Stimulated activated CD4-positive, alpha-beta T cell treated with anti-CD3 and anti-CD28 coated beads, Interleukin-15, amount 100 ng/mL, for 24 hours (primary cell): Measurements from ENCODE around the gene TBC1D2.
"Not testable (repeated sequence)": the region's sequence is repeated elsewhere in the genome, so short reads cannot be mapped to it uniquely, and the experiment has no call there.

Source experiments
- DNase-seq: peaks from one replicate; pipeline ENCODE4 v3.0.0-alpha.2; 2020

The TBC1D2 gene

DNA sequence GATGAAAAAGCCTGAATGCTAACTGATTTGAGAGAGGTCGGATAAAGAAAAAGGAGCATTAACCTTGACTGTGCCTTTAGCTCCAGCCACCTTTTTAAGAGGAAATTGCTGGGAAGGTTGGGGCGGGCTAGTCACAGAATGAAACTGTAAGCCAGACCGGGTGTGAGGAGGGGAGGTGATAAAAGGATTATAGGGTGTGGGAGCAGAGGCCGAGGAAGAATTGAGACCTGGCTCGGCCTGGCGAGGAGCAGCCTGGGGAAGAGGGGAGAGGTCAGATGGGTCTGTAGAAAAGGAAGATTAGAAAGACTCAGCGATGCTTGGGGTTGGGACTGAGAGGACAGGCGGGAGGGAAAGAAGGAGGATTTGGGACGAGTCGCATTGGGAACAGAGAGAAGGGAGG is 14.2 kb upstream of the TBC1D2 start:
- not testable (repeated sequence) for DNase-seq

DNA sequence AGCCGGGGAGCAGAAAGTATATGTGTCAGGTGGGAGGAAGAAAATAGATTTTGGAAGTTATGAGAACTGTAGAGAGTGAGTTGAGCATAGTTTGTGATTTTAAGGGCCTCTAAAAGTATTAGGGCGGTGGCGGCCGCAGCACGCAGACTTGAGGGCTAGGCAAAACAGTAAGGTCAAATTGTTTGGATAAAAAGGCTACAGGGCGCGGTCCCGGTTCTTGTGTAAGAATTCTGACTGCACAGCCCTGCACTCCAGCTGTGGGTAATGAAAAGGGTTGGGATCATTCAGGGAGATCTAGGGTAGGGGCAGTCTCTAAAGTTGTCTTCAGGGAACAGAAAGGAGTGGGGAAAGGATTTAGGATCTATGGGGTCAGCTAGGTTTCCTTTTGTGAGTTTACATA is 12.1 kb upstream of the TBC1D2 start:
- not testable (repeated sequence) for DNase-seq

DNA sequence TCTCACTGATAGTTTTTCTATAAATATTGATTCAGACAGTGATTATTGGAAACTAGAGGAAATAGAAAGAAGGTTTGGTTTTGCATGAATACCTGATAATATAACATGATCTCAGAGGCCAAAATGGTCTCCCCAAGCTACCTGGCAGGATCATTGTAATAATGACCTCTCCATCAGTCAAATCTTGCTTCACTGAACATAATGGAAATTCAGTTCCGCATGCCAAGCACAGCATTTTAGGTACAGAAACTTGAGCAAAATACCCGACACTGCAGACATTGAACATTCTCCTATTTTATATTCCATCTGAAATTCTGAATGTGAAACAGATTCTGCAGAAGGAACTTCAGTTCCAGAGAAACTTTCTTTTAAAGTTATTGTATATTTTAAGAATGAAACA is 9.1 kb upstream of the TBC1D2 start:
- DNase-seq: no peak

DNA sequence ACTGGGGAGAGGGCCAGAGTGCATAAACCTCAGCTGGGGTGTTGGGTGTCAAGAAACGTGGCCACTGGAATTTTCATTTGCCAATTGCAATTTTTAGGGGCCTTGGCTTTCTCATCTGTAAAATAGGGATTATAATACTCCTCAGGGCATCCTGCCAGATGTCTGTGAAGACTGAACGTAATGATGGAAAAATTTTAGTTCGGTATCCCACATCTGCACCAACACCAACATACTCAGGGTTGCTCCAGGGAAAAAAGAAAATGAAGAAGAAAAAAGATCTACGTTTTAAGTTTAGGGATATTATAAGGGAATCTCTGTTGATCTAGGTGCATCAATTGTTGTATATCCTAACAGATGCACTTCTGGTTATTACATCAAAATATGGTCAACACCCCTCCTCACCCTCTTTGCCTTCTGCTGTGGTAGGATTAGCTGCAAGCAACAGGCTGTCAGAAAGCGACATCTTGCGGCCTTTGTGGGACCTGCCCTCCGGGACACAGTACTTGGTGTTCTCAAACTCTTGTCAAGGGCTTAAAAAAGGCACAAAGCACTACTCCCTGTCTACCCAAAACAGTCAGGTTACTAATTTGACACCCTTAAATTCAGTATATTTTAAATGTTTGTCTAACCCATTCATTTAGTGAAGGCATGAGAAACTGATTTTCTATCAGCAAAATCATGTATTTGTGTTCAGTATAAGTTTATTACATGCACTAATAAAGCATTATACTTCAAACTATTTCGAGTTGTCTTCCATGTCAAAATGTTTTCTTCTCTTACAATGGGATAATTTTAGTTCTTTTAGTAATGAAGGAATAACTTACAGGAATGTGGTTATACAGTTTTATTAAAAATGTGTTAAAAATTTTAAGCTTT is 8.3 kb upstream of the TBC1D2 start:
- DNase-seq: peak; percentile 86

DNA sequence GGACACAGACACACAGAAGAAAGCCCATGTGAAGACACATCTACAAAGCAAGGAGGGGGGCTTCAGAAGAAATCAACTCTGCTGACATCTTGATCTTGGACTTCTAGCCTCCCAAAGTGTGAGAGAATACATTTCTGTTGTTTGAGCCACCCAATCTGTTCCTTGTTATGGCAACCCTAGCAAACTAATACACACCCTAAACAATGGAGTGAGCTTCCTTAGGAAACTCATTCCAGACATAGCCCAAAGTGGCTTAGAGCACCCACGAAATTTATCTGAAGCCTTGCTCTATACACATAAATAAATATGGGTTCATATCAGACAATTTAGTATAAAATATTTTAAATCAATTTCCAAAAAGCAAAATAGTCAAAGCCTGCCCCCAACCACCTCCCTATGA is 7.6 kb upstream of the TBC1D2 start:
- no peak for DNase-seq

DNA sequence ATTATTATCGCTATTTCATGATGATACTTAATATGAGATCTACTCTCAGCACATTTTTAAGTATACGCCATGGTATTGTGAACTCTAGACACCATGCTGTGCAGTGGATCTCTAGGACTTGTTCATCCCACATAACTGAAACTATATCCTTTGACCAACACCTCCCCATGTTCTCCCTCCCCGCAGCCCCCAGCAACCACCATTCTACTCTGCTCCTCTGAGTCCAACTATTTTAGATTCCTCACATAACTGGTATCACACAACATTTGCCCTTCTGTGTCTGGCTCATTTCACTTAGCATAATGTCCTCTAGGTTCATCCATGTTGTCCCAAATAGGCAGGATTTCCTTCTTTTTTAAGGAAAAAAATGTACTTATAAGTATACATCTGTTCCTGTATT is 6.6 kb upstream of the TBC1D2 start:
- no peak for DNase-seq

DNA sequence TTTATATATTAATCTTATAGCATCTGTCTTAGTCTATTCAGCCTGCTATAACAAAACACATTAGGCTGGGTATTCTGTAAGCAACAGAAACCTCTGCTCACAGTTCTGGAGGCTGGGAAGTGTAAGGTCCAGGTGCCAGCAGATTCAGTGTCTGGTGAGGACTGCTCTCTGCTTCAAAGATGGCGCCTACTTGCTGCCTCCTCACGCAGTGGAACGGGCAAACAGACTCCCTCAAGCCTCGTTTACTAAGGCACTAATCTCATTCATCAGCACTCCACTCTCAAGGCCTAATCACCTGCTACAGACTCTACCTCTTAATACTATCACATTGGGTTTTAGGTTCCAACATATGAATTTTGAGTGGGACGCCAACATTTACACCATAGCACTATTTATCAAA is 5.2 kb upstream of the TBC1D2 start:
- no peak for DNase-seq

DNA sequence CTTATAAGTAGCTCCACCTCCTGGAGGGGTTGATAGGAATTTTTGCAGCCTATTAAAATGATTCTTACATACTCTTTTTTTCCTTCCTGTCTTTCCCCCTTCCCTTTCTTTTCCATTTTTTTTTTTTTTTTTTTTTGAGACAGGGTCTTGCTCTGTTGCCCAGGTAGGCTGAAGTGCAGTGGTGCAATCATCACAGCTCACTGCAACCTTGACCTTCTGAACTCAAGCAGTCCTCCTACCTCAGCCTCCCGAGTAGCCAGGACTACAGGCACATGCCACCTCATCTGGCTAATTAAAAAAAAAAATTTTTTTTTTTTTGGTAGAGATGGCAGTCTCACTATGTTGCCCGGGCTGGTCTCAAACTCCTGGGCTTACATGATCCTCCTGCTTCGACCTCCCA is 4.3 kb upstream of the TBC1D2 start:
- no peak for DNase-seq

DNA sequence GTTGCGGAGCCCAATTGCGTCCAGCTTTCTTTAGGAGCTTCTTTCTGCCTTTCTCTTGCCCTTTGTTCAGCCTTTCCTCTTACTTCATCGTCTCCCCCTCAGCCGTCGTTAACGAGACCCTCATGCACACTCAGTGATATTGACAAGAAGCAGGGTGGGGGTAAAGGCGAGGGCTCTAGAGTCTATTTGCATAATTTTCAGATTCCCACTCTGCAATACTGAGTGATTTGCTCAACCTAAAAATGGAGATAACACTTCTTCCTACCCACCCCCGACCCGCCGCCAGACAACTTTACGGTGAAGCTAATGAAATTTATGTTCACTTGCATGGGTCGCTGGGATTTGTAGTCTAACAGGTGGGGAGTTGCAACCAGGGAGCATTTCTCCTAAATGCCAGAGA is 1.3 kb upstream of the TBC1D2 start:
- DNase-seq: peak; percentile 44

DNA sequence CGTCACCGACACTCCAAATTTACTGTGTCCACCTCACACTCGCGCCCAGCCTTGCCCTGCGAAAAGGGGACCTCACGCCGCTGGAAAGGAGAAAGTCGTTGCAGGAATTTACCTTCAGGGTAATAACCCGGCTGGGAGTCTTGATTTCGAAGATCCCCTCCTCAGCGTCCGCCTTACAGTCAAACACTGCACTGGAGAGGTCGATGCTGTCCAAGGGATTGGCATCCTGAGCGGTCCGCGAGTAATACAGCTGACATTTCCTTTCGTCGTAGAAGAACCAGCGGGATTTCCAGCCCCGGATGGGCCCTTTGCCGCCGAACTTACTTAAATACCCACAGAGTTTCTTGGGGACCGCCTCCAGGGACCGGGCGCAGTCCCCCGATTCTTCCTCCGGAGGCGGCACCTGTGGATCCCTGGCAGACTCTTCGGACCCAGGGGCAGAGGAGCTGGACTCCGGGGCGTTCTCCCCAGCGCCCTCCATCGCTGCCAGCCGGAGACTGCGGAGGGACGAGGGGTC is 330 bp downstream of the TBC1D2 start:
- DNase-seq: no peak

DNA sequence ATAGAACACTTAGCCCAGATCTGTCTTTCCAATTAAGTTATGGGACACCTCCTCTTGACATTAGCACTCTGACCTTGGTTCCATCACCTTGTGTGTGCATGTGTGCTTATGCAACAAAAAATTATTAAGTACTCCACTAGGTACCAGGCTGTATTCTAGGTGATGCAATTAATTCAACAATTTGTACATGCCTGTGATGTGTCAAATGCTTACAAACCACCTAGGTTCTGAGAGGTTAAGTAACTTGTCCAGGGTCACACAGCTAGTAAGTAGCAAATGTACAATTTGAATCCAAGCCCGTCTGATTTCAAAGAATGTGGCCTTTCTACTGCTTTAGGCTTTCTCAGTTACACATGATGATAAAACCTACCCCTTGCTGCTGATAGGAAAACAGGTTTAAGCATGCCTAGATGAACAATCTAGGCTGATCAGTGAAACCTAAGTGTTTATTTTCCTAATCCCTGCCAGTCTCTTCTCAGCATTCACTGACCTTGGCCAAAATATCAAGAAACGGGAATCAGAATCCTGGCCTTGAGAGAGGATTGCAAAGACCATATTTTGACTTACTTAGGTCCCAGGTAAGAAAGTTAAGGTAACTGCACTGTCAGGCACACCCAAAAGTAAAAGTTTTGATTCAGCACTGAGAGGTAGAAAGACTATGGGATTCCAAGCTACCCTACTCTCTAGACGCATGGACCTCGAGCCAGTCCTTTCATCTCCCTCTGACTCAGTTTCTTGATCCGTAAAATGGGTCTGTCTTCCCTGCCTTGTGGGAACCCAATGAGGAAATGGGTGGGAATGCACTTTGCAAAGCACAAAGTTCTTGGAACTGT is 1.0 kb downstream of the TBC1D2 start:
- DNase-seq: no peak

DNA sequence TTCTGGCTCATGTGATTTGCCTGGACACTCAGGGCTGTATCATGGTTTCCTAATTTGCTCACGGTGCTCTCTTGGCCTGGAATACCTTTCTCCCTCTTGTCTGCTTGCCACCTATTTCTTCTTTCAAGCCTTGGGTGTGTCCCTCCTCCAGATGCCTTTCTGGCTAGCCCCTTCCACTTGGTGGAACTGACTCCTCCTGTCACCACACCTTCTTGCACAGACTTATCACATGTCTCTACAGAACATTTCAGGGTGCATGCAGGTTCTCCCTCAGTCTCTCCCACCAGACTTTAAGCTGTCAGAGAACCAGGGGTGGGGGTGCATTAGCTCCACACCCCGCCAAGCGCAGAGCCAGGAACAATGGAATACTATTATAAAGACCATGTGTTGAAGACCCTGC is 1.9 kb downstream of the TBC1D2 start:
- no peak for DNase-seq

DNA sequence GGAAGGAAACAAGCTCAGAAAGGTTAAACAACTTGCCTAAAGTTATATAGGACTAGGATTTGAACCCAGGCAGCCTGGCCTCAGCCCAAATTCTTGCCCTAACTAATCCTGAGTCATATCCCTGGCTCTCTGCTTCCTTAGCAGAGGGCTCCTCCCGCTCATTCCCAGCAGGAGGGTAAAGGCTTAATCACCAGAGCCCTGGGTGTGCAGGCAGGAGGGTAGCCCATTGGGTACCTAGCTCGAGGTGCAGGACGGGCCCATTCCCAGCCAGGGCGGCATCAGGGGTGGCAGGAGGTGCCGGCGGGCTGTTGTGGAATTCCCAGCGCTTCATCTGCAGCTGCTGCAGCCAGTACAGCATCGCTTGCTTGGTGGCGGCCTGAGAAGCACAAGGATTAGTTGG is 3.9 kb downstream of the TBC1D2 start:
- no peak for DNase-seq

DNA sequence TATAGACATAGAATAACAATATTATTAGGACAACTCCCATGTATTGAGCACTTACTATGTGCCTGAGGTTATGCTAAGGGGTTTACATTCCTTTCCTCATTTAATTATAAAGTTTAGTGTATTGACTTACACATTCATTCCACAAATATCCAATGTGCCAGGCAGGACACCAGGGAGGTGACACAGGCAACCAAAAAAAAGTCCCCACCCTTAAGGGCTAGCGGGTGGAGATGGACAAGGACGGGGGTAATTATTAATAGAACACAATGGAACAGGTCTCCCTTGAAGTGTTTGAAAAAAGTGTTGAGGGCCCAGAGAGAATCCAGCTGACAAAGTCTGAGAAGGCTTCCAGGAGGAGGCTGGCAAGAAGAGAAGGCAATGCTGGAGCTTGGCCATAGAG is 5.7 kb downstream of the TBC1D2 start:
- DNase-seq: no peak

DNA sequence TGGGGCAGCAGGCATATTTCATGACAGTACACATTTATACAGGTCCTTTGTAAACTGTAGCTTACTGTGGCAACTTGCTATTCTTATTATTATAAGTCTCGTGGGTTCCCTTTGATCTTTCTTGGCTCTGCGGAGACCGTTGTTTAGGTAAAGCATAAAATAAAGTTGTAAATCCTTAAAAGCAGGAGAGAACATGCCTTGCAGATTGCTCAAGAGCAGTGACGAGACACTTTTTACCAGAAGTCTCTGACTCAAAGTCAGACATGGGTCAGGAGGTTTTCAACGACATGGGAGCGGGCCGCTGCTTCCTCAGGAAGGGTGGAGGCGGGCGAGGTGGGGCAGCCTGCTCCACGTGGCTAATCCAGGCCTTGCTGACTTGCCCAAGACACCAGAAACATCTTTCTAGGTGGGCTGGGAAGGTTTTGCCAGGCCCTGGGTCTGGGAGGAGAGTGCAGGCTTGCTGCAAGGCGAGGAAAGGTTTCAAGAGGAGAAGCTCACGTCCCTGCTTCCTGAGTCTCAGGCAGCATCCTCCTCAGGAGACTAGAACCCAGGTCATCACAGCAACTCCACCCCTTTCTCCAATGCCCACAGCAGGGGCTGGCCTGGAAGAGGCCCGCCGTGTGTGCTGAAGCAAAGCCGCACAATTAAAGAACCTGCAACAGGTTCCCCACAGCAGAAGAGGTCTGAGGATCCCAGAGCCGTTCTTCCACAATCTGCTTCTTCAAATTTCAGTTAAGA is 6.5 kb downstream of the TBC1D2 start:
- peak; percentile 42 for DNase-seq

DNA sequence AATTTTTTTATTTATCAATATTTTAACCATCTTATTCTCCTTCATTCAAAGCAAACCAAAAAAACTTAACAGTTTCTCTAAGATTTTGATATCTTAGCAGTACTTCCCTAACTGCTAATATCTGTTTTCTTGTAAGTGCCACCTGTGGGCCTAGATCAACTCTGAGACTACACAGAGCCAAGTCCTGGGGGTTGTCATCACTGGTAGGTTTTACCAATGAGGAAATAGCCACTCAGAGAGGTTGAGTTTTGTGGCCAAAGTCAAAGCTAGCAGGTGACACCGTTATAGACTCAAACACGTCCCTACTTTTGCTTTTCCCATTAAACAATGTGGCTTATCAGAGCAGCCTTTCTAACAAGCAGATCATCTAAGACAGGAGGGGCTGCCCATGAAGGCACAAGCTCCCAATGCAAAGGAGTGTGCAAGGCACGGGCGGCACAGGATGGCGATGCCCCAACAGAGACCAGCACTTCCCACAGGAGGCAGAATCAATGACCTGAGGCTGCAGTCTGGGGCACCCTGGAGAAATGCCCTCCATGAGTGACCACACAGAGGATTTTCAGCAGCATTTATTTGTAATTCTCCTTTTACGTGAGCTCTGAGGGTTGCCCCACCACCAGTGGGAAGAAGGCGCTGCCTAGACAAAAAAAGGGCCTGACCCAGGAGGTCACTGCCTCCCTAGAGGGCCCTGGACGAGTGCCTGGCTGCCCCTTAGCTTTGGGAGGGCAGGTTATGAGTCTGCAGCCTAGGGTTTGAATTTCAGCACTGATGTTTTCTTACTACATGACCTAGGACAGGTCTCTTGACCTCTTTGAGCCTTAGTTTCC is 7.4 kb downstream of the TBC1D2 start:
- no peak for DNase-seq

DNA sequence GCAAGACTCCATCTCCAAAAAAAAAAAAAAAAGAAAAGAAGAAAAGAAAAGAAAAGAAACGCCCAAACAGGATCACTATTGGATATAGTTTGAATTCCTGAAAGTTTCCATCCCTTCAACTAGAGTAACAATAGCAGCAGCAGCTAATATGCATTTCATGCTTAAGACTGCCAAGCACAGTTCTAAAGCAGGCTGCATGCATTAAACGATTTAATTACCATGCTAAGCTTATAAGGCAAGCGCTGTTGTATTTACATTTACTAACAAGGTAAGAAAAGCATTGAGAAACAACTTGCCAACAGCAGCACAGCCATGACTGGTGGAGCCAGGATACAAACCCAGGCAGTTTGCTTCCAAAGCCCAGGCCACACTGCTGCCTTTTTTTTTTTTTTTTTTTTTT is 13.0 kb downstream of the TBC1D2 start:
- DNase-seq: no peak

DNA sequence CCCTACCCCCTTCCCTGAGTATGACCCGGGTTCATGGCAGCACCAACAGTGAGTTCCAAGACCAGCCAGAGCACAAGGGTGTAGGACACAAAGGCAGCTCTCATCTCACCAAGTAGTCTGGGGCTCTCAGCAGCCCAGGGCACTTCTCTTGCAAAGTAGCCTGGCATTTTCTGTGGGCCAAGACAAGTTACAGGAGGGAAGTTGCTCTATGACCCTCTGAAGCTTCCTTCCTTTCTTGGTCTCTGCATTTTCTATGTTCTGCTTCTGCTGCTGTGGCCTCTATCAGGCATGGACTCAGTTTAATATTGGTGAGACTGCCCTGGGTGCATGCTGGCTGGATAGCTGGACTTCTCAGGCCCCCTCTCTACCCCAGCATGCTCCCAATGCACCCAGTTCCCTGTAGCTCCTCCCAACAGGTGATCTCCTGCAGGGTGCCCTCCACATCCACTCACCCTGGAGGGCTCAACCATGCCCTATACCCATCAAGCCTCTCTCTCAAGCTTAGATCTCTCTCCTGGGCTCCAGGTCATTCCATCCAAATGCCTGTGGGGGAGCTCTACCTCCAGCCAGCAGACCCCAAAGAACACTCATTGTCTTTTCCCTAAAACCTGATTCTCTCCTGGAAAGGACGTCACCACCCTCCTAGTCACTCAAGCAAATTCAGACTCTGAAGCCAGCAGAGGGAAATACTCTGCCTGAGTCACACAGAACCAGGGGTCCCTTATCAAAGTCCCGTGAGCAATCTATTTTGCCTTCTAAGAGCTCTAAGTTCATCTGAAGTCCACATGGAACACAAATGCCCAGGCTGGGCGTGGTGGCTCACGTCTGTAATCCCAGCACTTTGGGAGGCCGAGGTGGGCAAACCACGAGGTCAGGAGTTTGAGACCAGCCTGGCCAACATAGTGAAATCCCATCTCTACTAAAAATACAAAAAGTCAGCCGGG is 13.8 kb downstream of the TBC1D2 start:
- no peak for DNase-seq

DNA sequence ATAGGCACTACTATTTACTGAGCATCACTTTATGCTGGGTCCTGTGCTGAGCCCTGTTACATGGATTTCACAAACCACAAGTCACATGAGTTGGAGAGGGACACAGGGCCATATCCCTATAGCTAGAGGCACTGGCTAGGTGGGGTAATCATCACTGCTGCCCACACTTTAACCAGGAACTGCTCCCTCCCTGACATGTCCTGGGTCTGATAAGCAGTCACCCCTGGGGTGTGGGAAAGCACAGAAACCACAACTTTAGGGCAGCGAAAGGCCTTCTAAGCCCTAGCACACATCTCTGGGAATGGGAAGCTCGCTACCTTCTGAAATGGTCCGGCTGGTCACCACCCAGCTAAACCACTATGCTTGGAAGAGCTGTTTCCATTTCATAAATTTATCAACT is 15.0 kb downstream of the TBC1D2 start:
- DNase-seq: no peak

DNA sequence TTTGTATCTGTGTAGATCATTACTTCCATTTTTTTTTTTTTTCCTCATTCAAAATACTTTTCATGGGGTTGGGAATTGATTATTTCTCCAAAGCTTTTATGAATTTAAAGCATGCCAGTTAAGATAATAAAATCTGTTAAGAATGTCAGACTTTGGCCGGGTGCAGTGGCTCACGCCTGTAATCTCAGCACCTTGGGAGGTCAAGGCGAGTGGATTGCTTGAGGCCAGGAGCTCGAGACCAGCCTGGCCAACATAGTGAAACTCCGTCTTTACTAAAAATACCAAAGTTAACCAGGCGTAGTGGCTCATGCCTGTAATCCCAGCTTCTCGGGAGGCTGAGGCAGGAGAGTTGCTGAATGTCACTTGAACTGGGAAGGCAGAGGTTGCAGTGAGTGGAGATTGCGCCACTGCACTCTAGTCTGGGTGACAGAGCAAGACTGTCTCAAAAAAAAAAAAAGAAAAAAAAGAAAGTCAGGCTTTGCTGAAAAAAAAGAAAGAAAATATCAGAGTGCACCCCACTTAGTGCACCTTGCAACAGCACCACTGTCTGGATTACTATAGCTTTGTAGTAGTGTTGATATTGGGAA is 18.5 kb downstream of the TBC1D2 start:
- DNase-seq: no peak

DNA sequence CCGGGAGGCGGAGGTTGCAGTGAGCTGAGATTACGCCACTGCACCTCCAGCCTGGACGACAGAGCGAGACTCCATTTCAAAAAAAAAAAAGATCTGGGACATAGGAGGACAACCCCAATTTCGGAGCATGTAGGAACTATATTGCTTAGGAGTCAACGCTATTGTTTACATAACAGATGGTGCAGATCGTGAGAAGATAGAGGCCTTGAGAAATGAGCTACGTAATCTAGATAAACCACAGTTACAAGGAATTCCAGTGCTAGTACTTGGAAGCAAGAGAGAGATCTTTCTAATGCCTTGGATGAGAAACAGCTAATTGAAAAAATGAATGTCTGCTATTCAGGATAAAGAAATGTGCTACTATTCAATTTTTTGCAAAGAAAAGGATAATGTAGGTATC is 20.3 kb downstream of the TBC1D2 start:
- DNase-seq: no peak
